SK-N-SH (cell line): Measurements from ENCODE around the gene SECTM1.

Source experiments
- CHD2 ChIP-seq: fragments of 150-350 bp; IDR thresholded peaks from 2 replicates; pipeline ENCODE4 v1.6.1; 2018; ENCODE audit warnings: low read length; ENCODE audit not compliant: partially characterized antibody
- CTCF ChIP-seq: fragments of 200-600 bp; sonication (generic); IDR thresholded peaks from 2 replicates; pipeline ENCODE4 v1.6.1; 2017; ENCODE audit warnings: antibody characterized with exemption, mild to moderate bottlenecking, moderate library complexity
- EP300 ChIP-seq, 2 experiments: IDR thresholded peaks; 2 replicates each; pipeline versions ENCODE4 v1.4.0 to v1.6.1; 2012; ENCODE audit warnings: borderline replicate concordance in 1 of 2, low read depth in 1 of 2, low read length in 1 of 2
- FOXJ3 ChIP-seq: sonication (generic); formaldehyde crosslinking; IDR thresholded peaks from 2 replicates; pipeline ENCODE4 v1.5.1; 2020; ENCODE audit warnings: mild to moderate bottlenecking, missing genetic modification reagents
- GATA2 ChIP-seq: sonication (generic); formaldehyde crosslinking; IDR thresholded peaks from 2 replicates; pipeline ENCODE4 v1.5.0; 2020; ENCODE audit warnings: mild to moderate bottlenecking, missing genetic modification reagents
- MAX ChIP-seq: IDR thresholded peaks from 2 replicates; pipeline ENCODE4 v1.4.0; 2012; ENCODE audit warnings: low read depth
- MXI1 ChIP-seq: IDR thresholded peaks from 2 replicates; pipeline ENCODE4 v1.6.1; 2012; ENCODE audit warnings: mild to moderate bottlenecking, low read depth, low read length, improper control_type of control experiment
- NFIC ChIP-seq: IDR thresholded peaks from 2 replicates; pipeline ENCODE4 v1.4.0; 2012; ENCODE audit warnings: borderline replicate concordance
- POLR2AphosphoS5 ChIP-seq: IDR thresholded peaks from 2 replicates; pipeline ENCODE4 v1.6.1; 2012; ENCODE audit warnings: low read depth, low read length
- RAD21 ChIP-seq: IDR thresholded peaks from 2 replicates; pipeline ENCODE4 v1.6.1; 2012; ENCODE audit warnings: mild to moderate bottlenecking, low read length
- SIN3A ChIP-seq: IDR thresholded peaks from 2 replicates; pipeline ENCODE4 v1.6.1; 2012; ENCODE audit warnings: low read depth, mild to moderate bottlenecking, low read length, moderate library complexity, borderline replicate concordance
- TCF12 ChIP-seq: IDR thresholded peaks from 2 replicates; pipeline ENCODE4 v1.4.0; 2012
- YY1 ChIP-seq: IDR thresholded peaks from 2 replicates; pipeline ENCODE4 v1.4.0; 2012; ENCODE audit warnings: low read depth, mild to moderate bottlenecking

- TF ChIP-seq CTCF (no peak), POLR2AphosphoS5 (no peak), RAD21 (no peak), NFIC (no peak), FOXJ3 (no peak), YY1 (no peak), SIN3A (no peak), CHD2 (no peak), TCF12 (no peak), GATA2 (no peak), MAX (no peak), MXI1 (no peak), EP300 (IDR thresholded peaks at IDR 0.05; ENCODE audit: borderline replicate concordance in 1 of 2, low read depth in 1 of 2, low read length in 1 of 2) (no peak)
Observed at GRCh38 chr17:82278308-82278707, 55.3 kb downstream of the SECTM1 start.
